Right lobe of liver (tissue), 4 donors: ENCODE data around the gene CAPN5.

ENCODE experiments used
- CTCF ChIP-seq, 4 donors: fragments of 200-600 bp in 3 of 4; fragments of 450-650 bp in 1 of 4; IDR thresholded peaks; one replicate each; pipeline versions ENCODE4 v1.5.1 to v1.8.0; 2016 to 2022; ENCODE audit warnings: antibody characterized with exemption in 4 of 4, mild to moderate bottlenecking in 2 of 4
- POLR2A ChIP-seq: fragments of 450-650 bp; IDR thresholded peaks from one replicate; pipeline ENCODE4 v1.6.1; 2017; ENCODE audit warnings: antibody characterized with exemption, mild to moderate bottlenecking
- donor health status: DM: no; HTN: no; CAD: no.
- donor health status: DM: no; HTN: no; CAD: no.
- donor health status: DM: no; HTN: yes; CAD: no.

GRCh38 chr11:77085652-77086051 lies 18.9 kb downstream of the CAPN5 start:
- TF ChIP-seq POLR2A = no peak
- no peak for TF ChIP-seq CTCF (IDR thresholded peaks at IDR 0.05)
